H9 (cell line): ENCODE data around the gene TCN2. TPM values are rescaled to one million over a fixed set of nuclear protein-coding genes. Genes with fewer than 3 reads are reported as not detected.
A peak's percentile ranks its signal among the peaks of the same experiment; 100 is the strongest.

Experiments used
- DNase-seq: peaks from one replicate; pipeline ENCODE4 v3.0.0-alpha.2; 2017
- H2AFZ ChIP-seq: one replicate; pipeline ENCODE4 v1.6.1; 2013; ENCODE audit warnings: mild to moderate bottlenecking, low read length, control low read depth, moderate library complexity
- H2AK5ac ChIP-seq: 2 replicates; pipeline ENCODE4 v1.6.1; 2013; ENCODE audit warnings: low read length, control low read depth, mixed read lengths; ENCODE audit not compliant: insufficient read length
- H2BK120ac ChIP-seq: one replicate; pipeline ENCODE4 v1.6.1; 2013; ENCODE audit warnings: low read depth, mild to moderate bottlenecking, low read length, control low read depth, inconsistent platforms; ENCODE audit not compliant: poor library complexity, severe bottlenecking
- H2BK12ac ChIP-seq: 2 replicates; pipeline ENCODE4 v1.6.1; 2013; ENCODE audit warnings: low read length, control low read depth, mixed read lengths, low read depth; ENCODE audit not compliant: insufficient read length
- H2BK15ac ChIP-seq: 2 replicates; pipeline ENCODE4 v1.6.1; 2013; ENCODE audit warnings: low read depth, low read length, control low read depth
- H2BK20ac ChIP-seq: one replicate; pipeline ENCODE4 v1.6.1; 2013; ENCODE audit warnings: low read depth, mild to moderate bottlenecking, low read length, control low read depth, inconsistent platforms; ENCODE audit not compliant: poor library complexity, severe bottlenecking
- H2BK5ac ChIP-seq: 2 replicates; pipeline ENCODE4 v1.6.1; 2013; ENCODE audit warnings: low read length, control low read depth, mixed read lengths; ENCODE audit not compliant: insufficient read length
- H3K14ac ChIP-seq: 2 replicates; pipeline ENCODE4 v1.6.1; 2013; ENCODE audit warnings: low read length, control low read depth; ENCODE audit not compliant: insufficient read depth
- H3K18ac ChIP-seq: 2 replicates; pipeline ENCODE4 v1.6.1; 2013; ENCODE audit warnings: low read depth, mild to moderate bottlenecking, mixed read lengths, low read length, control low read depth; ENCODE audit not compliant: insufficient read length
- H3K23ac ChIP-seq: 2 replicates; pipeline ENCODE4 v1.6.1; 2013; ENCODE audit warnings: low read length, control low read depth, mixed read lengths, low read depth; ENCODE audit not compliant: insufficient read length
- H3K23me2 ChIP-seq: 2 replicates; pipeline ENCODE4 v1.6.1; 2013; ENCODE audit warnings: low read depth, mild to moderate bottlenecking, mixed read lengths, low read length, control low read depth; ENCODE audit not compliant: insufficient read length, poor library complexity, severe bottlenecking
- H3K27ac ChIP-seq: 2 replicates; pipeline ENCODE4 v1.5.1; 2013; ENCODE audit warnings: low read length, control low read depth, mixed read lengths, low read depth; ENCODE audit not compliant: insufficient read length
- H3K27me3 ChIP-seq: 2 replicates; pipeline ENCODE4 v1.6.1; 2013; ENCODE audit warnings: low read length, control low read depth, inconsistent platforms; ENCODE audit not compliant: insufficient read depth
- H3K4ac ChIP-seq: 2 replicates; pipeline ENCODE4 v1.6.1; 2013; ENCODE audit warnings: low read depth, mild to moderate bottlenecking, control low read depth, inconsistent platforms, low read length, moderate library complexity
- H3K4me1 ChIP-seq: 2 replicates; pipeline ENCODE4 v1.6.1; 2013; ENCODE audit warnings: low read length, control low read depth, inconsistent platforms; ENCODE audit not compliant: insufficient read depth
- H3K4me2 ChIP-seq: 2 replicates; pipeline ENCODE4 v1.6.1; 2013; ENCODE audit warnings: low read length, control low read depth, mixed read lengths; ENCODE audit not compliant: insufficient read length, insufficient read depth
- H3K56ac ChIP-seq: 2 replicates; pipeline ENCODE4 v1.6.1; 2013; ENCODE audit warnings: low read depth, mild to moderate bottlenecking, mixed read lengths, low read length, control low read depth; ENCODE audit not compliant: insufficient read length
- H3K79me1 ChIP-seq: 2 replicates; pipeline ENCODE4 v1.6.1; 2013; ENCODE audit warnings: low read depth, mild to moderate bottlenecking, moderate library complexity, low read length, control low read depth, inconsistent platforms; ENCODE audit not compliant: insufficient read depth, poor library complexity, severe bottlenecking
- H3K79me2 ChIP-seq: 2 replicates; pipeline ENCODE4 v1.6.1; 2013; ENCODE audit warnings: low read length, control low read depth, inconsistent platforms; ENCODE audit not compliant: insufficient read depth
- H3K9ac ChIP-seq: 2 replicates; pipeline ENCODE4 v1.6.1; 2013; ENCODE audit warnings: low read length, control low read depth, mixed read lengths; ENCODE audit not compliant: insufficient read length; ENCODE audit errors: extremely low read depth
- H3K9me3 ChIP-seq: one replicate; pipeline ENCODE4 v1.6.1; 2013; ENCODE audit warnings: low read depth, low read length, inconsistent platforms; ENCODE audit not compliant: control insufficient read depth
- H3T11ph ChIP-seq: one replicate; pipeline ENCODE4 v1.6.1; 2013; ENCODE audit warnings: mild to moderate bottlenecking, low read length, control low read depth, inconsistent platforms
- H4K20me1 ChIP-seq: one replicate; pipeline ENCODE4 v1.6.1; 2013; ENCODE audit not compliant: control insufficient read depth, insufficient read length, insufficient read depth
- H4K5ac ChIP-seq: 2 replicates; pipeline ENCODE4 v1.6.1; 2013; ENCODE audit warnings: low read depth, mild to moderate bottlenecking, mixed read lengths, low read length, control low read depth; ENCODE audit not compliant: insufficient read length
- H4K8ac ChIP-seq: replicated peaks from 2 replicates; pipeline ENCODE4 v1.6.1; 2013; ENCODE audit warnings: low read length, control low read depth, mixed read lengths, low read depth; ENCODE audit not compliant: insufficient read length
- H4K91ac ChIP-seq: 2 replicates; pipeline ENCODE4 v1.6.1; 2013; ENCODE audit warnings: low read depth, mild to moderate bottlenecking, moderate library complexity, mixed read lengths, low read length, control low read depth; ENCODE audit not compliant: insufficient read length
- H3K27ac Mint-ChIP-seq, 3 experiments: 2 replicates in 2 of 3; 3 replicates in 1 of 3; pipeline ENCODE4 v1.8.0; 2020 to 2021; ENCODE audit warnings: mixed read lengths in 3 of 3, mild to moderate bottlenecking in 1 of 3, moderate library complexity in 1 of 3
- H3K27me3 Mint-ChIP-seq: 2 replicates; pipeline ENCODE4 v1.8.0; 2021; ENCODE audit warnings: low read depth, mild to moderate bottlenecking, moderate library complexity, mixed read lengths
- H3K36me3 Mint-ChIP-seq, 3 experiments: 2 replicates in 2 of 3; 3 replicates in 1 of 3; pipeline ENCODE4 v1.8.0; 2020 to 2021; ENCODE audit warnings: low read depth in 3 of 3, mixed read lengths in 3 of 3; ENCODE audit not compliant: insufficient read depth in 1 of 3
- H3K4me1 Mint-ChIP-seq, 2 experiments: 2 replicates each; pipeline ENCODE4 v1.8.0; 2020; ENCODE audit warnings: mixed read lengths in 2 of 2
- H3K4me3 Mint-ChIP-seq, 2 experiments: 2 replicates in 1 of 2; 3 replicates in 1 of 2; pipeline ENCODE4 v1.8.0; 2020 to 2021; ENCODE audit warnings: mild to moderate bottlenecking in 2 of 2, mixed read lengths in 2 of 2, moderate library complexity in 1 of 2
- H3K9me3 Mint-ChIP-seq, 2 experiments: 2 replicates in 1 of 2; 3 replicates in 1 of 2; pipeline ENCODE4 v1.8.0; 2020; ENCODE audit warnings: mild to moderate bottlenecking in 2 of 2, mixed read lengths in 2 of 2, moderate library complexity in 1 of 2
- WGBS: extraction: QIAGEN DNeasy Blood & Tissue Kit; methylation state at CpG from one replicate; pipeline ENCODE4 v1.1.7; 2013; ENCODE audit warnings: missing lambda C conversion rate, low lambda C conversion rate, mixed read lengths; ENCODE audit not compliant: insufficient read length; ENCODE audit errors: extremely low coverage; 5-methylcytosine and 5-hydroxymethylcytosine counted together
- total RNA-seq: library from RNA; stranded (reverse); gene quantifications from 2 replicates; pipeline ENCODE4 v1.2.1, GENCODE V29; 2021
- TF ChIP-seq, protein P1 (sequence below): fragments of 200-600 bp; sonication (generic); conservative IDR thresholded peaks from 3 replicates; pipeline ENCODE4 v1.8.0; 2021; ENCODE audit warnings: antibody characterized with exemption, mild to moderate bottlenecking

The TCN2 gene
- total RNA-seq, 1 experiment from 2014 or later: 42.2 TPM

DNA sequence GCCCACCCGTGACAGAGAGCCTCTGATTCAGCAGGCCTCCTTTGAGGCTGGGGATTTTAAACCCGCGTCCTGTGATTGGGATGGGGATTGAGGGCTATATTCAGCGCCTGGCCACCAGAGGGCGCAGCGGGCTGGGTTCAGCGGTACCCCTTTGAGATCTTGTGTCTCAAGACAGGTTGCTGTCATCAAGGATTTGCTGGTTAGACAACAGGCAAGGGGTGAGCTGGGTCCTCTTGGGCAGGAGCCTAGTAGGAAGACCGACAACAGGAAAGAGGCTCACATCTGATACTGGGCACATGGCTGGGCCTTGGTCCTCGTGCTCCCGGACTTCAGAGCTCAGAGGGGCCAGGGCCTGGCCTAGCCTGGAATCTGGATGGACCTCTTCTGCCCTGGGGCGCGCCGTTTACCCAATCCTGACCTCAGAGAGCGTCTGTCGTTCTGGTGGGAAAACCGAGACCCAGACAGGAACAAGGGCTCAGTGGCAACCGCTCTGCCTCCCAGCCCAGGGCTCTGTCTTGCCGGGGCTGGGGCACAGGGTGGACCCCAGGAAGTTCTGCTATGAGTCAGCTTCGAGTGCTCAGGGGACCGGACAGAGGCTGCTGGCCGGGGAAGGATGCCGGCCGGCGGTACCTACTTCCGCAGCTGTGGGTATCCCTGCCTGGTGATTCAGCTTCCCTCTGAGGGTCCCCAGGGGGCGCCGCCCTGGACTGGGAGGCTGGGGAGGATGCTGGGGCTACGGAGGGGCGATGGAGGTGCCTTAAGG lies 27.7 kb downstream of the TCN2 start:
- no peak overlapping the region for H2BK12ac ChIP-seq
- H3K27ac ChIP-seq: no peak overlapping the region

More for the DNA sequence above, 27.7 kb downstream of the TCN2 start:
- Histone ChIP-seq H3T11ph (no peak overlapping the region), H2BK20ac (no peak overlapping the region), H3K23ac (no peak overlapping the region), H3K18ac (no peak overlapping the region), H3K27me3 (no peaks in the 10 kb centered on the region; the same call in 1 of the 2 replicates), H4K20me1 (no peaks in the 10 kb centered on the region), H3K56ac (no peak overlapping the region), H2BK5ac (no peak overlapping the region), H2BK15ac (no peak overlapping the region), H3K23me2 (peaks cover 12% of the 10 kb centered on the region), H3K9me3 (no peaks in the 10 kb centered on the region), H3K4me1 (no peaks in the 10 kb centered on the region; the same call in 1 of the 2 replicates), H2BK120ac (no peak overlapping the region), H2AK5ac (no peak overlapping the region), H3K14ac (no peak overlapping the region), H3K9ac (no peak overlapping the region), H3K79me2 (no peaks in the 10 kb centered on the region), H3K4ac (no peak overlapping the region), H3K79me1 (no peaks in the 10 kb centered on the region), H3K4me2 (peak overlapping the region; percentile 50), H4K91ac (no peak overlapping the region), H4K5ac (no peak overlapping the region), H4K8ac (no peak overlapping the region), H2AFZ (no peak overlapping the region)
- Mint-ChIP-seq H3K27ac (no peak overlapping the region; a peak in 1 of 7 replicates), H3K4me1 (peaks cover 24 to 31% of the 10 kb centered on the region in 2 experiments), H3K27me3 (peaks cover 10% of the 10 kb centered on the region), H3K36me3 (peaks cover 8 to 20% (median 15%) of the 10 kb centered on the region in 3 experiments; a peak in 6 of 7 replicates), H3K4me3 (peak overlapping the region; percentile 59 to 73), H3K9me3 (peaks cover 12 to 16% of the 10 kb centered on the region in 2 experiments)
- no CpG with 5 or more reads among the region's 29 CpGs for WGBS
- DNase-seq: peak; percentile 90
- TF ChIP-seq, protein P1, sequence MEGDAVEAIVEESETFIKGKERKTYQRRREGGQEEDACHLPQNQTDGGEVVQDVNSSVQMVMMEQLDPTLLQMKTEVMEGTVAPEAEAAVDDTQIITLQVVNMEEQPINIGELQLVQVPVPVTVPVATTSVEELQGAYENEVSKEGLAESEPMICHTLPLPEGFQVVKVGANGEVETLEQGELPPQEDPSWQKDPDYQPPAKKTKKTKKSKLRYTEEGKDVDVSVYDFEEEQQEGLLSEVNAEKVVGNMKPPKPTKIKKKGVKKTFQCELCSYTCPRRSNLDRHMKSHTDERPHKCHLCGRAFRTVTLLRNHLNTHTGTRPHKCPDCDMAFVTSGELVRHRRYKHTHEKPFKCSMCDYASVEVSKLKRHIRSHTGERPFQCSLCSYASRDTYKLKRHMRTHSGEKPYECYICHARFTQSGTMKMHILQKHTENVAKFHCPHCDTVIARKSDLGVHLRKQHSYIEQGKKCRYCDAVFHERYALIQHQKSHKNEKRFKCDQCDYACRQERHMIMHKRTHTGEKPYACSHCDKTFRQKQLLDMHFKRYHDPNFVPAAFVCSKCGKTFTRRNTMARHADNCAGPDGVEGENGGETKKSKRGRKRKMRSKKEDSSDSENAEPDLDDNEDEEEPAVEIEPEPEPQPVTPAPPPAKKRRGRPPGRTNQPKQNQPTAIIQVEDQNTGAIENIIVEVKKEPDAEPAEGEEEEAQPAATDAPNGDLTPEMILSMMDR: peak; percentile 94
